CD4-positive, alpha-beta T cell treated with Interleukin-6 for 4 hours (primary cell): ENCODE measurements around the gene SPANXA1.
"Not testable (repeated sequence)": the region's sequence is repeated elsewhere in the genome, so short reads cannot be mapped to it uniquely, and the experiment has no call there.

Source experiments
- DNase-seq: peaks from one replicate; pipeline ENCODE4 v3.0.0-alpha.2; 2020; ENCODE audit warnings: mixed read lengths

Gene SPANXA1, protein sequence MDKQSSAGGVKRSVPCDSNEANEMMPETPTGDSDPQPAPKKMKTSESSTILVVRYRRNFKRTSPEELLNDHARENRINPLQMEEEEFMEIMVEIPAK

DNA sequence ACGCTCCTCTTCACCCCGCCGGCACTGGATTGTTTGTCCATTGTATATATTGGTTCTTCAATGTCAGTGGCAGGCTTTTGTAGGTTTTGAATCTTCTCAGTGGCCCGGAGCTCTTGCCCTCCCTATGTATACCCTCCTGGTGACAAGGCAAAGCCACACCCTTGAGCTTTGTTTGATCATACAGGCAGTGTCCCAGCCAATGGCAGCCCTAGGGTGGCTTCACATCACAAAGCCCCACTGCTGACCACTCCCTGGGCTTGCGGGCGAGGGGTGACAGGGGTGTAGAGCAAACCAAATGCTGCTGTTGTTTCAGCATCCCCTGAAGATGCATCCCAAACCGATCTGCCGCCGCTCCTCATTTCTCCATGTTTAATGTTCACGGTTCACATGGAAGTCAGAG is at the start of gene SPANXA1:
Gene SPANXA1 (minus strand): TSS at position 101 of the 400 bp plus-strand sequence. CDS start 60 bp downstream, at position 41.
- not testable (repeated sequence) for DNase-seq

DNA sequence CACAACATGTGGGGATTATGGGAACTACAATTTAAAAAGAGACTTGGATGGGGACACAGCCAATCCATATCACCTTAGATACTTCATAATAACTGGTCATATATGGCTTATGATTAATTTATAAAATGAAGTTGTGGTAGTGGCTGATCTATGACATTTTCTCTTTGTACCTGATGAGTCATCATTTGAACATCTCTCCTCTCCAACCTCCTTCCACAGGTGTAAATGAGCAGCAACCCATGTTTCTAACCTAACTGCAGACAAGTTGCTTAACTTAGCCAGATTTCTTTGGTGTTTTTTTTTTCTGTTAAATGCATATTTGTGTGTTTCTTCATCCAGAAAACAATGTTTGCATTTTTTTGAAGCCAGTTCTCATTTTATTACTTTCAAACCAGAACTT is 47.6 kb upstream of the SPANXA1 start:
- no peak for DNase-seq

DNA sequence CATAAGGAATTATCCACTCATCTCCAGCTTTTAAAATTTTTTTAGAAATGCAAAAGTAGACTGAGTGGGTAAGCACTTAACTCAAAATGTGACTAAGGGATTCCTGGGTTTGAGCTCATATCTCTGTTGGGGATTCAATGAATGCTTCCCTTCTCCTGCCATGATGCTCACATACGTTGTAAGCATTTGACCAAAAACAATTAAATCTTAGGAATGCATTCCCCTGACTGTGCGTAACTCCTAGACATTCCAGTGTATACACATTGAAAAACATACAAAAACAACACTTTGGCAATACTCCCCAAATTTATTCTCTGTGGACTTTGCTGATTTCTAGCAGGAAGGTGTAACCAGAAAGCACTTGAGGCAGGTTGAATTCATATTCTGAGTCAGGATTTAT is 34.8 kb upstream of the SPANXA1 start:
- no peak for DNase-seq

DNA sequence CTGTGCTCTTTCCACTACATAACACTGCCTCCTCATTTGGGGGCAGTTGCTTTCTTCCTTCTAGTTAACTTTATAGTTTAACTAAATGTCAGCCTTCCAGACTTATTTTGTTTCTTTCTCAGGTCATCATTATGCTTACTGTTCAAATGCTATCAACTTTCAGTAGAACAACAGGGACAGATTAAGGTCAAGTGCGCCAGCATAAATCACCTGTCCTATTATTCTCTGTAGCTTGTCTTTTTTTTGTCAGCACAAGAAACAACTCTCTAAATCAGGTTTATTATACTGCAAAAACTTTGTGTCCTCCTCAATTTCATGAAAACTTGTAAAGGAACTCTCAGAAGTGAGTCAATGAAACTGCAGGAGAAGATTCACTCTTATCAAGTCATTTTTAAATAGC is 24.6 kb upstream of the SPANXA1 start:
- no peak for DNase-seq

DNA sequence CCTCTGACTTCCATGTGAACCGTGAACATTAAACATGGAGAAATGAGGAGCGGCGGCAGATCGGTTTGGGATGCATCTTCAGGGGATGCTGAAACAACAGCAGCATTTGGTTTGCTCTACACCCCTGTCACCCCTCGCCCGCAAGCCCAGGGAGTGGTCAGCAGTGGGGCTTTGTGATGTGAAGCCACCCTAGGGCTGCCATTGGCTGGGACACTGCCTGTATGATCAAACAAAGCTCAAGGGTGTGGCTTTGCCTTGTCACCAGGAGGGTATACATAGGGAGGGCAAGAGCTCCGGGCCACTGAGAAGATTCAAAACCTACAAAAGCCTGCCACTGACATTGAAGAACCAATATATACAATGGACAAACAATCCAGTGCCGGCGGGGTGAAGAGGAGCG is 4.9 kb upstream of the SPANXA1 start, which contains the start of gene SPANXA2:
Gene SPANXA2 (plus strand): TSS at position 301 of the 400 bp plus-strand sequence. CDS start 60 bp downstream, at position 361.
- DNase-seq, result not testable (repeated sequence)

DNA sequence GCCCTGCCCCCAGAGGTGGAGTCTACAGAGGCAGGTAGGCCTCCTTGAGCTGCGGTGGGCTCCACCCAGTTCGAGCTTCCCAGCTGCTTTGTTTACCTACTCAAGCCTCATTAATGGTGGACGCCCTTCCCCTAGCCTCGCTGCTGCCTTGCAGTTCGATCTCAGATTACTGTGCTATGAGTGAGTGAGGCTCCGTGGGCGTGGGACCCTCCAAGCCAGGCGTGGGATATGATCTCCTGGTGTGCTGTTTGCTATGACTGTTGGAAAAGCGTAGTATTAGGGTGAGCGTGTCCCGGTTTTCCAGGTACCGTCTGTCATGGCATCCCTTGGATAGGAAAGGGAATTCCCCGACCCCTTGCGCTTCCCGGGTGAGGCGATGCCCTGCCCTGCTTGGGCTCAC is 42.0 kb downstream of the SPANXA1 start:
- not testable (repeated sequence) for DNase-seq
